GM23338 (cell line): ENCODE results near the gene HLCS.

Experiments
- CREB1 ChIP-seq: fragments of 250-450 bp; sonication (Bioruptor Pico); IDR thresholded peaks from 2 replicates; pipeline ENCODE4 v1.5.0; 2020; ENCODE audit warnings: low read depth, mild to moderate bottlenecking, moderate library complexity
- EZH2 ChIP-seq: fragments of 200-600 bp; sonication (generic); IDR thresholded peaks from one replicate; pipeline ENCODE4 v1.8.0; 2017; ENCODE audit warnings: antibody characterized with exemption, mild to moderate bottlenecking, low read depth; ENCODE audit not compliant: unreplicated experiment
- EZH2phosphoT487 ChIP-seq: fragments of 200-600 bp; sonication (generic); IDR thresholded peaks from one replicate; pipeline ENCODE4 v1.8.1; 2018; ENCODE audit warnings: antibody characterized with exemption; ENCODE audit not compliant: unreplicated experiment
- JUNB ChIP-seq: IDR thresholded peaks from one replicate; pipeline ENCODE4 v1.6.1; 2016; ENCODE audit warnings: antibody characterized with exemption; ENCODE audit not compliant: unreplicated experiment
- NANOG ChIP-seq: IDR thresholded peaks from 2 replicates; pipeline ENCODE4 v1.6.1; 2016; ENCODE audit warnings: antibody characterized with exemption, borderline replicate concordance
- POLR2AphosphoS5 ChIP-seq: IDR thresholded peaks from 2 replicates; pipeline ENCODE4 v1.6.1; 2016; ENCODE audit warnings: antibody characterized with exemption, low read depth
- REST ChIP-seq: IDR thresholded peaks from one replicate; pipeline ENCODE4 v1.6.1; 2018; ENCODE audit warnings: antibody characterized with exemption; ENCODE audit not compliant: unreplicated experiment
- STAT1 ChIP-seq: IDR thresholded peaks from one replicate; pipeline ENCODE4 v1.6.1; 2016; ENCODE audit warnings: antibody characterized with exemption; ENCODE audit not compliant: unreplicated experiment
- ZNF114 ChIP-seq: fragments of 250-450 bp; sonication (Bioruptor Pico); IDR thresholded peaks from 2 replicates; pipeline ENCODE4 v1.5.0; 2020; ENCODE audit warnings: mild to moderate bottlenecking, moderate library complexity
- ZNF331 ChIP-seq: fragments of 250-450 bp; sonication (Bioruptor Pico); IDR thresholded peaks from 2 replicates; pipeline ENCODE4 v1.5.0; 2020; ENCODE audit warnings: low read depth, mild to moderate bottlenecking, moderate library complexity
- TF ChIP-seq, protein P1 (sequence below), 2 experiments: fragments of 200-600 bp in 1 of 2; sonication (generic) in 1 of 2; conservative IDR thresholded peaks; 2 replicates each; pipeline versions ENCODE4 v1.5.1 to v1.6.1; 2016 to 2017; ENCODE audit warnings: antibody characterized with exemption in 2 of 2, low read depth in 2 of 2, mild to moderate bottlenecking in 2 of 2, moderate library complexity in 1 of 2

GRCh38 chr21:36710729-36711048, 255.8 kb downstream of the HLCS start:
- TF ChIP-seq, protein P1, sequence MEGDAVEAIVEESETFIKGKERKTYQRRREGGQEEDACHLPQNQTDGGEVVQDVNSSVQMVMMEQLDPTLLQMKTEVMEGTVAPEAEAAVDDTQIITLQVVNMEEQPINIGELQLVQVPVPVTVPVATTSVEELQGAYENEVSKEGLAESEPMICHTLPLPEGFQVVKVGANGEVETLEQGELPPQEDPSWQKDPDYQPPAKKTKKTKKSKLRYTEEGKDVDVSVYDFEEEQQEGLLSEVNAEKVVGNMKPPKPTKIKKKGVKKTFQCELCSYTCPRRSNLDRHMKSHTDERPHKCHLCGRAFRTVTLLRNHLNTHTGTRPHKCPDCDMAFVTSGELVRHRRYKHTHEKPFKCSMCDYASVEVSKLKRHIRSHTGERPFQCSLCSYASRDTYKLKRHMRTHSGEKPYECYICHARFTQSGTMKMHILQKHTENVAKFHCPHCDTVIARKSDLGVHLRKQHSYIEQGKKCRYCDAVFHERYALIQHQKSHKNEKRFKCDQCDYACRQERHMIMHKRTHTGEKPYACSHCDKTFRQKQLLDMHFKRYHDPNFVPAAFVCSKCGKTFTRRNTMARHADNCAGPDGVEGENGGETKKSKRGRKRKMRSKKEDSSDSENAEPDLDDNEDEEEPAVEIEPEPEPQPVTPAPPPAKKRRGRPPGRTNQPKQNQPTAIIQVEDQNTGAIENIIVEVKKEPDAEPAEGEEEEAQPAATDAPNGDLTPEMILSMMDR (conservative IDR thresholded peaks at IDR 0.05; ENCODE audit: low read depth in 2 of 2), result no peak
- TF ChIP-seq POLR2AphosphoS5, result no peak
- no peak for TF ChIP-seq ZNF331 (CRISPR knock-in tag)
- TF ChIP-seq EZH2, result no peak
- TF ChIP-seq CREB1 (CRISPR knock-in tag), result no peak
- no peak for TF ChIP-seq EZH2phosphoT487
- TF ChIP-seq REST, result no peak
- TF ChIP-seq JUNB, result no peak
- no peak for TF ChIP-seq NANOG
- no peak for TF ChIP-seq ZNF114 (CRISPR knock-in tag)
- no peak for TF ChIP-seq STAT1
